Upper lobe of left lung (tissue), 4 donors: Measurements from ENCODE around the gene CNTN6.

Source experiments
- CTCF ChIP-seq, 6 experiments: fragments of 450-650 bp in 4 of 6; fragments of 200-600 bp in 2 of 6; sonication (generic) in 2 of 6; IDR thresholded peaks; one replicate each; pipeline ENCODE4 v1.5.1; 2016 to 2019; ENCODE audit warnings: antibody characterized with exemption in 6 of 6
- POLR2A ChIP-seq, 4 donors: fragments of 450-650 bp; IDR thresholded peaks; one replicate each; pipeline ENCODE4 v1.5.1; 2016 to 2017; ENCODE audit warnings: antibody characterized with exemption in 4 of 4, mild to moderate bottlenecking in 2 of 4

- no peak for TF ChIP-seq CTCF (IDR thresholded peaks at IDR 0.05)
- TF ChIP-seq POLR2A (IDR thresholded peaks at IDR 0.05) = no peak
Measured at GRCh38 chr3:1131166-1131565, 38.3 kb downstream of the CNTN6 start.
